Keratinocyte (primary cell): ENCODE data around the gene NUAK2. TPM values are rescaled to one million over a fixed set of nuclear protein-coding genes. Genes with fewer than 3 reads are reported as not detected.

Experiments used
- DNase-seq: peaks from one replicate; pipeline ENCODE4 v3.0.0-alpha.2; 2011; ENCODE audit warnings: low read depth, missing footprints, low spot score
- FAIRE-seq: peaks from 2 replicates; lab custom pipeline; 2011; peaks lifted over from hg19 to GRCh38; lab: Jason Lieb, UNC
- H2AFZ ChIP-seq: 2 replicates; pipeline ENCODE4 v1.6.0; 2012; ENCODE audit warnings: low read length, control low read depth, inconsistent platforms; ENCODE audit not compliant: control insufficient read depth
- H3K27ac ChIP-seq: 2 replicates; pipeline ENCODE4 v1.5.1; 2011; ENCODE audit warnings: low read length; ENCODE audit not compliant: control insufficient read depth, insufficient read depth
- H3K27me3 ChIP-seq: 3 replicates; pipeline ENCODE4 v1.6.0; 2011; ENCODE audit warnings: low read length; ENCODE audit not compliant: control insufficient read depth, insufficient read depth; ENCODE audit errors: extremely low read depth
- H3K36me3 ChIP-seq, 2 experiments: 2 replicates in 1 of 2; 3 replicates in 1 of 2; pipeline ENCODE4 v1.5.1; 2011; ENCODE audit warnings: low read length in 2 of 2, mild to moderate bottlenecking in 1 of 2; ENCODE audit not compliant: control insufficient read depth in 2 of 2, insufficient read depth in 2 of 2; ENCODE audit errors: extremely low read depth in 1 of 2
- H3K4me1 ChIP-seq: 3 replicates; pipeline ENCODE4 v1.5.1; 2011; ENCODE audit warnings: low read length; ENCODE audit not compliant: control insufficient read depth, insufficient read depth; ENCODE audit errors: extremely low read depth
- H3K4me2 ChIP-seq: 3 replicates; pipeline ENCODE4 v1.6.0; 2011; ENCODE audit warnings: low read depth, low read length; ENCODE audit not compliant: control insufficient read depth, insufficient read depth; ENCODE audit errors: extremely low read depth
- H3K4me3 ChIP-seq, 3 experiments: fragments of 200-600 bp in 1 of 3; sonication (generic) in 1 of 3; 2 replicates in 2 of 3; 3 replicates in 1 of 3; pipeline ENCODE4 v1.5.1; 2011 to 2016; ENCODE audit warnings: low read length in 3 of 3, mild to moderate bottlenecking in 3 of 3, control low read depth in 2 of 3, inconsistent platforms in 1 of 3, low read depth in 1 of 3, mixed read lengths in 1 of 3, mixed run types in 1 of 3, moderate library complexity in 1 of 3; ENCODE audit not compliant: control insufficient read depth in 2 of 3, insufficient read depth in 2 of 3; ENCODE audit errors: extremely low read depth in 1 of 3
- H3K79me2 ChIP-seq: 2 replicates; pipeline ENCODE4 v1.6.0; 2012; ENCODE audit warnings: low read length; ENCODE audit not compliant: control insufficient read depth, insufficient read depth
- H3K9ac ChIP-seq: 3 replicates; pipeline ENCODE4 v1.6.0; 2011; ENCODE audit warnings: low read length; ENCODE audit not compliant: control insufficient read depth, insufficient read depth; ENCODE audit errors: extremely low read depth
- H3K9me1 ChIP-seq: 3 replicates; pipeline ENCODE4 v1.6.0; 2011; ENCODE audit warnings: low read length; ENCODE audit not compliant: control insufficient read depth, insufficient read depth; ENCODE audit errors: extremely low read depth
- H3K9me3 ChIP-seq: 2 replicates; pipeline ENCODE4 v1.5.1; 2012; ENCODE audit warnings: low read depth, low read length; ENCODE audit not compliant: control insufficient read depth
- H4K20me1 ChIP-seq: 3 replicates; pipeline ENCODE4 v1.6.0; 2011; ENCODE audit warnings: low read length; ENCODE audit not compliant: control insufficient read depth, insufficient read depth; ENCODE audit errors: extremely low read depth
- CTCF ChIP-seq, 3 experiments: IDR thresholded peaks in 1 of 3; conservative IDR thresholded peaks in 1 of 3; optimal IDR thresholded peaks in 1 of 3; 2 replicates in 2 of 3; 3 replicates in 1 of 3; pipeline versions ENCODE3 to v1.5.1; 2011; ENCODE audit warnings: low read length in 3 of 3, mild to moderate bottlenecking in 3 of 3, moderate library complexity in 2 of 3, control low read depth in 1 of 3, inconsistent platforms in 1 of 3; ENCODE audit not compliant: insufficient read depth in 2 of 3; ENCODE audit errors: extremely low read depth in 1 of 3
- EZH2 ChIP-seq: IDR thresholded peaks from one replicate; pipeline ENCODE4 v1.6.1; 2012; ENCODE audit warnings: inconsistent platforms, mild to moderate bottlenecking, low read length, moderate library complexity
- dilution Hi-C: fragments of 300-500 bp; cut with MboI; formaldehyde crosslinking; loops from one replicate; pipeline ENCODE4 v1.7.0; 2020; ENCODE audit warnings: low sequenced_read_pairs; ENCODE audit not compliant: extremely low pct_ligation_motif_present
- polyA plus RNA-seq, 5 experiments: library from polyadenylated mRNA; depleted of rRNA in 3 of 5; stranded (reverse) in 3 of 5; stranded (forward) in 1 of 5; unstranded in 1 of 5; fragments of >200 nt; gene quantifications; 1 replicate in 1 of 5; 2 replicates in 3 of 5; 3 replicates in 1 of 5; pipeline versions ENCODE4 v1.2.1 to v1.2.3, GENCODE V29; 2011 to 2012; ENCODE audit warnings: missing spikeins in 2 of 5, low read depth in 1 of 5, low replicate concordance in 1 of 5

Gene NUAK2
- polyA plus RNA-seq, 1 donor (not counting 4 experiments of a cell fraction or from before 2014, with no cell fraction given): 3.9 TPM

GRCh38 chr1:205315008-205315618 is 6.4 kb downstream of the NUAK2 start:
- Histone ChIP-seq H4K20me1 (no peaks in the 10 kb centered on the region), H3K9ac (no peak overlapping the region), H3K36me3 (peaks cover 16 to 25% of the 10 kb centered on the region in 2 experiments), H3K9me3 (no peaks in the 10 kb centered on the region), H3K4me2 (no peak overlapping the region), H3K27me3 (no peaks in the 10 kb centered on the region), H3K9me1 (no peaks in the 10 kb centered on the region), H3K27ac (no peak overlapping the region), H3K4me1 (peaks cover 42% of the 10 kb centered on the region), H3K79me2 (peaks cover 95% of the 10 kb centered on the region), H2AFZ (no peak overlapping the region), H3K4me3 (no peak overlapping the region)
- dilution Hi-C loops: no loop called here
- FAIRE-seq: no peak
- DNase-seq: no peak
- TF ChIP-seq EZH2: no peak

- dilution Hi-C loops: no loop called here
- Histone ChIP-seq H3K36me3 (peaks cover 20 to 32% of the 10 kb centered on the region in 2 experiments), H3K4me2 (no peak overlapping the region), H3K27ac (no peak overlapping the region), H3K27me3 (no peaks in the 10 kb centered on the region), H3K9me3 (no peaks in the 10 kb centered on the region), H3K9ac (no peak overlapping the region), H3K9me1 (no peaks in the 10 kb centered on the region), H3K4me1 (peaks cover 30% of the 10 kb centered on the region), H2AFZ (no peak overlapping the region), H3K79me2 (peaks cover 85% of the 10 kb centered on the region), H4K20me1 (no peaks in the 10 kb centered on the region), H3K4me3 (no peak overlapping the region)
- no peak for TF ChIP-seq CTCF (optimal IDR thresholded peaks at IDR 0.05 in 1 of 3, IDR thresholded peaks at IDR 0.05 in 1 of 3, conservative IDR thresholded peaks at IDR 0.05 in 1 of 3; ENCODE audit: extremely low read depth in 1 of 3, insufficient read depth in 2 of 3, low read length in 3 of 3)
- TF ChIP-seq EZH2: no peak
- no peak for DNase-seq
- FAIRE-seq: no peak
These were observed 7.8 kb downstream of the NUAK2 start for GRCh38 chr1:205313563-205314308.
